OCI-LY1 (cell line): ENCODE measurements around the gene NEK4.

Experiments used
- H2AFZ ChIP-seq: fragments of 200-600 bp; sonication (generic), shearing (Covaris generic); 2 replicates; pipeline ENCODE4 v1.6.0; 2014; ENCODE audit warnings: antibody characterized with exemption, mild to moderate bottlenecking, low read length
- H3F3A ChIP-seq: fragments of 200-600 bp; sonication (generic), shearing (Covaris generic); 2 replicates; pipeline ENCODE4 v1.6.0; 2014; ENCODE audit warnings: mild to moderate bottlenecking, antibody characterized with exemption, low read length, moderate library complexity; ENCODE audit not compliant: insufficient read depth
- H3K27ac ChIP-seq: fragments of 200-600 bp; sonication (generic); 2 replicates; pipeline ENCODE4 v1.5.1; 2014; ENCODE audit warnings: low read length, mixed run types, mild to moderate bottlenecking, low read depth; ENCODE audit not compliant: poor library complexity, severe bottlenecking
- H3K27me3 ChIP-seq: fragments of 200-600 bp; sonication (generic); 2 replicates; pipeline ENCODE4 v1.6.0; 2014; ENCODE audit warnings: antibody characterized with exemption, mild to moderate bottlenecking, low read length, moderate library complexity; ENCODE audit not compliant: insufficient read depth
- H3K36me3 ChIP-seq: fragments of 200-600 bp; sonication (generic); 2 replicates; pipeline ENCODE4 v1.6.1; 2014; ENCODE audit warnings: mild to moderate bottlenecking, antibody characterized with exemption, low read length, moderate library complexity, mixed read lengths; ENCODE audit not compliant: insufficient read depth
- H3K4me1 ChIP-seq: fragments of 200-600 bp; sonication (generic); 2 replicates; pipeline ENCODE4 v1.5.1; 2014; ENCODE audit warnings: mild to moderate bottlenecking, low read length, moderate library complexity; ENCODE audit not compliant: insufficient read depth, severe bottlenecking
- H3K4me2 ChIP-seq: fragments of 200-600 bp; sonication (generic), shearing (Covaris generic); 2 replicates; pipeline ENCODE4 v1.6.1; 2014; ENCODE audit warnings: low read length
- H3K4me3 ChIP-seq: fragments of 200-600 bp; sonication (generic); 2 replicates; pipeline ENCODE4 v1.5.1; 2014; ENCODE audit warnings: low read length, low read depth, mild to moderate bottlenecking, mixed read lengths; ENCODE audit not compliant: poor library complexity, severe bottlenecking
- H3K79me2 ChIP-seq: fragments of 200-600 bp; shearing (Covaris generic); 2 replicates; pipeline ENCODE4 v1.6.1; 2016; ENCODE audit warnings: mixed run types, low read length, mixed read lengths; ENCODE audit not compliant: insufficient read depth
- H3K9ac ChIP-seq: fragments of 200-600 bp; sonication (generic), shearing (Covaris generic); 2 replicates; pipeline ENCODE4 v1.6.1; 2014; ENCODE audit warnings: mild to moderate bottlenecking, low read length, mixed read lengths
- H3K9me2 ChIP-seq: fragments of 200-600 bp; sonication (generic), shearing (Covaris generic); 2 replicates; pipeline ENCODE4 v1.6.1; 2014; ENCODE audit warnings: low read depth, mild to moderate bottlenecking, low read length, mixed read lengths
- H3K9me3 ChIP-seq: fragments of 200-600 bp; shearing (Covaris generic); 2 replicates; pipeline ENCODE4 v1.6.1; 2014; ENCODE audit warnings: low read length, mixed read lengths
- H4K20me1 ChIP-seq: fragments of 200-600 bp; sonication (generic), shearing (Covaris generic); 2 replicates; pipeline ENCODE4 v1.6.0; 2016; ENCODE audit warnings: mild to moderate bottlenecking, low read length; ENCODE audit not compliant: insufficient read depth
- EZH2 ChIP-seq: fragments of 200-600 bp; sonication (generic), shearing (Covaris generic); IDR thresholded peaks from 2 replicates; pipeline ENCODE4 v1.8.0; 2017; ENCODE audit warnings: borderline replicate concordance, mixed run types, mild to moderate bottlenecking, antibody characterized with exemption, low read length, moderate library complexity, mixed read lengths
- TF ChIP-seq, protein P1 (sequence below): fragments of 200-600 bp; sonication (generic), shearing (Covaris generic); IDR thresholded peaks from 2 replicates; pipeline ENCODE4 v1.5.1; 2017; ENCODE audit warnings: mild to moderate bottlenecking, antibody characterized with exemption, low read length, moderate library complexity, mixed read lengths

NEK4 gene

DNA sequence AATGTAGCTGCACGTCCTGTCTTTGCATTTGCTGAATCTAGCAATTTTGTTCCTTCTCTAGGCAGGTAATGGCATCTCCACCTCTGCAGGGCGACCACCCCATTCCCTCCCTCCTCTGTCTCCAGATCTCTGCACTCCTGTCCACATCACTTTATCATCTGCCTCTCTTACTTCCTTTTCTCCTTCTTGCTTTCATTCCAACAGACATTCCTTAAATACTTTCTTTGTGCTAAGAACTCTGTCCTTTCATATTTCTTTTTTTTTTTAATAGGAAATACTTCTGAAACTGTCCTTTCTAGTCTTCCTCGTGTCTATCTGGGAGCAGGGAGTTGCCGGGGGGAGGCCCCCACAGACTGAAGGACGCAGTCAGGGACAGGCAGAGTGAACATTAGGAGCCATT is 31.1 kb upstream of the NEK4 start:
- H3K9ac ChIP-seq = no peak overlapping the region
- H4K20me1 ChIP-seq = no peaks in the 10 kb centered on the region
- H3K79me2 ChIP-seq = no peaks in the 10 kb centered on the region
- H2AFZ ChIP-seq = no peak overlapping the region
- no peak overlapping the region for H3K4me3 ChIP-seq
- TF ChIP-seq EZH2 = no peak
- TF ChIP-seq, protein P1, sequence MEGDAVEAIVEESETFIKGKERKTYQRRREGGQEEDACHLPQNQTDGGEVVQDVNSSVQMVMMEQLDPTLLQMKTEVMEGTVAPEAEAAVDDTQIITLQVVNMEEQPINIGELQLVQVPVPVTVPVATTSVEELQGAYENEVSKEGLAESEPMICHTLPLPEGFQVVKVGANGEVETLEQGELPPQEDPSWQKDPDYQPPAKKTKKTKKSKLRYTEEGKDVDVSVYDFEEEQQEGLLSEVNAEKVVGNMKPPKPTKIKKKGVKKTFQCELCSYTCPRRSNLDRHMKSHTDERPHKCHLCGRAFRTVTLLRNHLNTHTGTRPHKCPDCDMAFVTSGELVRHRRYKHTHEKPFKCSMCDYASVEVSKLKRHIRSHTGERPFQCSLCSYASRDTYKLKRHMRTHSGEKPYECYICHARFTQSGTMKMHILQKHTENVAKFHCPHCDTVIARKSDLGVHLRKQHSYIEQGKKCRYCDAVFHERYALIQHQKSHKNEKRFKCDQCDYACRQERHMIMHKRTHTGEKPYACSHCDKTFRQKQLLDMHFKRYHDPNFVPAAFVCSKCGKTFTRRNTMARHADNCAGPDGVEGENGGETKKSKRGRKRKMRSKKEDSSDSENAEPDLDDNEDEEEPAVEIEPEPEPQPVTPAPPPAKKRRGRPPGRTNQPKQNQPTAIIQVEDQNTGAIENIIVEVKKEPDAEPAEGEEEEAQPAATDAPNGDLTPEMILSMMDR = no peak
- H3K4me2 ChIP-seq = no peak overlapping the region
- H3F3A ChIP-seq = no peaks in the 10 kb centered on the region
- H3K27me3 ChIP-seq = no peaks in the 10 kb centered on the region
- H3K4me1 ChIP-seq = no peaks in the 10 kb centered on the region
- H3K27ac ChIP-seq = no peak overlapping the region
- no peaks in the 10 kb centered on the region for H3K36me3 ChIP-seq
- H3K9me3 ChIP-seq = no peaks in the 10 kb centered on the region
- H3K9me2 ChIP-seq = no peaks in the 10 kb centered on the region

DNA sequence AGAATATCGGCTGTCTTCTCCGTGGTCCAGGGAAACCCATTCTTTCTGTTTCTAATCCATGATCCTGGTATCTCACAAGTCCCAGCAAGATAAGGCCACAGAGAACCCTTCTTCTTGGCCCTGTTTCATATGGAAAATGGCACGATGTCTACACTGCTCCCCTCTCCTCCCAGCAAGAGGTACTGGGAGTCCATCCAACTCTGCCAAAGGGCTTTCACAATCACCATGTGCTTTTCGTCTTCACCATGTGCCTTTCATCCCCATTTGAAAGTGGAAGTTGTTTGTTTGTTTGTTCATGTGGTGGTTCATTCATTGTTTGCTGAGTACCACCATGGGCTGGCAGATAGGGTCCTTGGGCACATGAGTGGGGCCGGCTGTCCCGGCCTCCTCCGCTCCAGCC is 29.3 kb upstream of the NEK4 start:
- H3K9me3 ChIP-seq = no peaks in the 10 kb centered on the region
- H3K79me2 ChIP-seq = no peaks in the 10 kb centered on the region
- no peak overlapping the region for H3K9ac ChIP-seq
- no peak overlapping the region for H3K27ac ChIP-seq
- H3K4me1 ChIP-seq = no peaks in the 10 kb centered on the region
- no peaks in the 10 kb centered on the region for H3F3A ChIP-seq
- TF ChIP-seq, protein P1 = no peak
- TF ChIP-seq EZH2 = no peak
- no peaks in the 10 kb centered on the region; the same call in 1 of the 2 replicates for H3K27me3 ChIP-seq
- H3K4me2 ChIP-seq = no peak overlapping the region
- H3K4me3 ChIP-seq = no peak overlapping the region
- no peaks in the 10 kb centered on the region for H3K36me3 ChIP-seq
- no peaks in the 10 kb centered on the region for H4K20me1 ChIP-seq
- H3K9me2 ChIP-seq = no peaks in the 10 kb centered on the region
- no peak overlapping the region for H2AFZ ChIP-seq

DNA sequence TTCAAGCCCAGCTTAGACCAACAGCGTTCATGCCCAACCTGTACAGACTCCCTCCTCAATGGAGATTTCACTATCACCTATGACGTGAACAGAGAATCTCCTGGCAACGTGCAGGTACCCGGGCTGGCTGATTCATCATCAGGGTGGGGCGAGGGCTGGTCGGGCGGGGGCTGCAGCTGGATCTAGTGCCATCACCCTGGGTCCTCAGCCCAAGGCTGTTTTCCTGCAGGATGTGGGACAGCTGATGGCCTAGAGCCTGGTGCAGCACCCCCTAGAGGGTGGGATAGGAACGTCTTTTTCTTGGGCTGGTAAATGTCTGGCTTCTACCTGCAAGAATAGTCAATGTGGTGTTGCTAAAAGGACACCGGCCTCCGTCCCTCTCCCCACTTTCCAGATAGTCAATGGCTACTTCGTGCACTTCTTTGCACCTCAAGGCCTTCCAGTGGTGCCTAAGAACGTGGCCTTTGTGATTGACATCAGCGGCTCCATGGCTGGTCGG is 28.3 kb upstream of the NEK4 start:
- Histone ChIP-seq H3K36me3 (no peaks in the 10 kb centered on the region), H3K9ac (no peak overlapping the region), H3K4me2 (no peak overlapping the region), H2AFZ (no peak overlapping the region), H3K9me3 (no peaks in the 10 kb centered on the region), H4K20me1 (no peaks in the 10 kb centered on the region), H3K79me2 (no peaks in the 10 kb centered on the region), H3K27ac (no peak overlapping the region), H3F3A (no peaks in the 10 kb centered on the region), H3K4me3 (no peak overlapping the region), H3K4me1 (no peaks in the 10 kb centered on the region), H3K9me2 (no peaks in the 10 kb centered on the region), H3K27me3 (no peaks in the 10 kb centered on the region; the same call in 1 of the 2 replicates)
- TF ChIP-seq, protein P1 = peak; percentile 82
- TF ChIP-seq EZH2 = no peak
